ENCODE results near the gene MAVS. TPM values are rescaled to one million over a fixed set of nuclear protein-coding genes. Genes with fewer than 3 reads are reported as not detected.
"Not testable (repeated sequence)": the region's sequence is repeated elsewhere in the genome, so short reads cannot be mapped to it uniquely, and the experiment has no call there.

The MAVS gene
- total and polyA plus RNA-seq, 2 donors (not counting 3 experiments of a cell fraction or from before 2014, with no cell fraction given): 18.8 to 40.7 TPM

GRCh38 chr20:3839328-3839727 is 7.3 kb upstream of the MAVS start:
- Histone ChIP-seq H3K79me2 (ENCODE audit: control insufficient read depth, insufficient read depth, low read length) (no peaks in the 10 kb centered on the region), H3K4me2 (ENCODE audit: insufficient read depth, low read length) (no peak overlapping the region), H2AFZ (ENCODE audit: low read depth, low read length) (no peak overlapping the region), H3K9me1 (replicated peaks; ENCODE audit: control insufficient read depth, extremely low read depth, insufficient read depth, low read length) (no peaks in the 10 kb centered on the region), H3K4me1 (ENCODE audit: control insufficient read depth, extremely low read depth, insufficient read depth, low read length) (peaks cover 2% of the 10 kb centered on the region), H3K4me3 (replicated peaks in 1 of 3; ENCODE audit: insufficient read depth in 1 of 3, low read depth in 1 of 3, low read length in 3 of 3) (no peak overlapping the region), H3K36me3 (ENCODE audit: control insufficient read depth in 2 of 2, extremely low read depth in 1 of 2, insufficient read depth in 2 of 2, low read length in 2 of 2) (no peaks in the 10 kb centered on the region), H3K9ac (replicated peaks; ENCODE audit: extremely low read depth, insufficient read depth, low read length) (no peak overlapping the region), H3K9me3 (replicated peaks; ENCODE audit: control insufficient read depth, insufficient read depth, low read length) (no peaks in the 10 kb centered on the region), H3K27me3 (ENCODE audit: control insufficient read depth in 2 of 2, insufficient read depth in 2 of 2, low read length in 2 of 2) (no peaks in the 10 kb centered on the region), H3K27ac (ENCODE audit: insufficient read depth, low read depth, low read length) (no peak overlapping the region), H4K20me1 (replicated peaks; ENCODE audit: control insufficient read depth, extremely low read depth, insufficient read depth, low read length) (no peaks in the 10 kb centered on the region)
- DNase-seq (ENCODE audit: low read depth, low spot score): peak; percentile 46
- dilution Hi-C loops (cut with MboI; ENCODE audit: extremely low pct_ligation_motif_present, low sequenced_read_pairs) (no loop called here), intact Hi-C loops (cut with micrococcal nuclease) (loop anchor here (2.0 kb wide), 1 partner anchor 15 kb away; no protein-coding TSS in a partner anchor)
- ChIA-PET CTCF (interaction anchor here (0.7 to 3.0 kb wide), 4 partner anchors 16 to 233 kb away, joined by 3 to 10 read pairs (median 4); no protein-coding TSS in a partner anchor), POLR2A (no interaction called here)
- TF ChIP-seq CTCF (IDR thresholded peaks at IDR 0.05; ENCODE audit: extremely low read depth in 1 of 2, insufficient read depth in 1 of 2, low read depth in 1 of 2, low read length in 2 of 2): no peak
- TF ChIP-seq GATA2 (IDR thresholded peaks at IDR 0.05; ENCODE audit: insufficient read depth, insufficient read length, low read depth, low read length): peak; percentile 67
- FAIRE-seq: peak; percentile 44
- no TSS peak for BruUV-seq (replicated peaks)

- H3K4me1 ChIP-seq (ENCODE audit: control insufficient read depth, extremely low read depth, insufficient read depth, low read length); H3K9me3 ChIP-seq (replicated peaks; ENCODE audit: control insufficient read depth, insufficient read depth, low read length); intact Hi-C loops (cut with micrococcal nuclease); H4K20me1 ChIP-seq (replicated peaks; ENCODE audit: control insufficient read depth, extremely low read depth, insufficient read depth, low read length); H3K9me1 ChIP-seq (replicated peaks; ENCODE audit: control insufficient read depth, extremely low read depth, insufficient read depth, low read length); H3K27ac ChIP-seq (ENCODE audit: insufficient read depth, low read depth, low read length); H2AFZ ChIP-seq (ENCODE audit: low read depth, low read length); DNase-seq (ENCODE audit: low read depth, low spot score); H3K4me2 ChIP-seq (ENCODE audit: insufficient read depth, low read length); FAIRE-seq; H3K36me3 ChIP-seq (ENCODE audit: control insufficient read depth in 2 of 2, extremely low read depth in 1 of 2, insufficient read depth in 2 of 2, low read length in 2 of 2); H3K4me3 ChIP-seq (replicated peaks in 1 of 3; ENCODE audit: insufficient read depth in 1 of 3, low read depth in 1 of 3, low read length in 3 of 3); BruUV-seq (replicated peaks); dilution Hi-C loops (cut with MboI; ENCODE audit: extremely low pct_ligation_motif_present, low sequenced_read_pairs); POLR2A ChIA-PET; H3K79me2 ChIP-seq (ENCODE audit: control insufficient read depth, insufficient read depth, low read length); H3K27me3 ChIP-seq (ENCODE audit: control insufficient read depth in 2 of 2, insufficient read depth in 2 of 2, low read length in 2 of 2); H3K9ac ChIP-seq (replicated peaks; ENCODE audit: extremely low read depth, insufficient read depth, low read length): not testable (repeated sequence)
- CTCF ChIA-PET: interaction anchor here (0.8 to 3.0 kb wide), 3 partner anchors 15 to 232 kb away, joined by 3 to 10 read pairs (median 5); no protein-coding TSS in a partner anchor
Observed at GRCh38 chr20:3840201-3840600, 6.4 kb upstream of the MAVS start.
